ENCODE results near the gene KDM4B.
A peak's percentile ranks its signal among the peaks of the same experiment; 100 is the strongest.
"Not testable (repeated sequence)": the region's sequence is repeated elsewhere in the genome, so short reads cannot be mapped to it uniquely, and the experiment has no call there.

The KDM4B gene

DNA sequence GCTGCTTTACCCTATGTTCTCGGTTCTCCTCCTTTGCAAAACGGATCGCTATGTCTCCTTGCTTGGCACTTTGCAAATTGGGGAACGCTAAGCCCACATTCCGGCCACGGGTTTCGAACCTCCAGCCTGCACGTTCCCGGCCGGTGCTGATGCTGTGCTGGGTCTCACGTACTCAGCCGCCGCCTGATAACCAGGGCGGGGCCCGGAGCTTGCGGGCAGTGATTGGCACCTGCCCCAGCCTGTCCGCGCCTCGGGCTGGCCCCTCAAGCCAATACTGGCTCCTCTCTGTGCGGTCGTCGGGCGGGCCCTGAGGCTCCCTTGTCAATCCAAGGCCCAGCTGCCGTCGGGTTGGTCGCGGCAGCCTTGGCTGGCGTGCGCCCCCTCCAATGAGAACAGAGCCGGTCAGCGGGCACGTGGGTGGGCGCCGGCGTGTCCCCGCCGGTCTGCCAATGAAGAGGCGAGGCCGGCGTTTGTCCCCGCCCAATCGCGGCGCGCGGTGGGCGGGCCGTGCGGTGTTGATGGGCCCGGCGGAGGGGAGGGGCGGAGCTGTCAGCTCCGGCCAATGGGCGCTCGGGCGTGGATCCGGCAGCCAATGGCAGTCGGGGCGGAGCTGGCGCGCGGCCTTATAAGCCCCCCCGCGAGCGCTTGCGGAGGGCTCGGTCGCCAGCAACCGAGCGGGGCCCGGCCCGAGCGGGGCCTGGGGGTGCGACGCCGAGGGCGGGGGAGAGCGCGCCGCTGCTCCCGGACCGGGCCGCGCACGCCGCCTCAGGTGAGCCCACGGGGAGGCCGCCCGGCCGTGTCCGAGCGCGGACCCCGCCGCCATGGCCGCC is at the start of gene KDM4B:
KDM4B (plus strand) TSS at position 652 of the 830 bp plus-strand sequence. CDS start 63,778 bp downstream, outside the sequence.
- DNase-seq: peak; percentile 98

DNA sequence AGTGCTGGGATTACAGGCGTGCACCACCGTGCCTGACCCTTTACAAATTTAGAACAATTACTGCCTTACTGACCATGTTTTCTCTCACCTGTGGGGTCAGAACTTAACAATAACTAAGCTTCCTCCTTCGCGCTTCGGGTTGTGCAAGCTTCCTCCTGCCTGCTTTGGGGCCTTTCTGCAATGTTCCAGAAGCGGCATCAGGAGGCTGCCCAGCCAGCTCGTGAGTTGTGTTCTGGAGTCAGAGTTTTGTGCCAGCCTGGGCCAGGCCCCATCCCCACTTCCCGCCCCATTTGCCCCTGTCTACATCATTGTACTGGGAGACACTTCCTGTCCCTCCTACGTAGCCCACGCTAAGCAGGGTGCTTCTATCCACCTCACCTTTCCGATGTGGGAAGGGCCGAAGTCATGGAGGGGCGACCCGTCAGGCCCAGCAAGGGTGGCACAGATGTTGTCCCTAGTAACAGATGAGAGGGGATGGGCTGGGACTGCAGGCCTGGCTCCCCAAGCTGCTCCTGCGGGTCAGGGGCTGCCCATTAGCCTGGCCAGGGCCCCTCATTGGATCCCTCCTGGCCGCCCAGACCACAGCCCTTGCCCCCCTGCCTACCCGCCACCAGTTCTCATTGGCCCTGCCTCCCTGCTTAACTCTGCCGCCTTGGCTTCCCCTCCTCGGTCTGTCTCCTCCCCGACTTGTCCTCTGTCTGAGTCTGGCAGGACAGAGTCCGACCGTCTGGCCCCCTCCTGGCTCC is 46.2 kb upstream of the KDM4B start:
- no peak for DNase-seq

GRCh38 chr19:4923276-4923747 is 45.6 kb upstream of the KDM4B start:
- no peak for DNase-seq

DNA sequence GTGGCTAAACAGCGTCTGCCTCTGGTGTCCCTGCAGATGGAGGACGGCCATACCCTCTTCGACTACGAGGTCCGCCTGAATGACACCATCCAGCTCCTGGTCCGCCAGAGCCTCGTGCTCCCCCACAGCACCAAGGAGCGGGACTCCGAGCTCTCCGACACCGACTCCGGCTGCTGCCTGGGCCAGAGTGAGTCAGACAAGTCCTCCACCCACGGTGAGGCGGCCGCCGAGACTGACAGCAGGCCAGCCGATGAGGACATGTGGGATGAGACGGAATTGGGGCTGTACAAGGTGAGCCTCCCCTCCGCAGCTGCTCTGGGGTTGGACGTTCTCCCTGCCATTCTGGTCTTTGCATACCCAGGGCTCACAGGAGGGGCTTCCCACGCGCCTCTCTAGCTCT is 39.7 kb upstream of the KDM4B start:
- DNase-seq: no peak

DNA sequence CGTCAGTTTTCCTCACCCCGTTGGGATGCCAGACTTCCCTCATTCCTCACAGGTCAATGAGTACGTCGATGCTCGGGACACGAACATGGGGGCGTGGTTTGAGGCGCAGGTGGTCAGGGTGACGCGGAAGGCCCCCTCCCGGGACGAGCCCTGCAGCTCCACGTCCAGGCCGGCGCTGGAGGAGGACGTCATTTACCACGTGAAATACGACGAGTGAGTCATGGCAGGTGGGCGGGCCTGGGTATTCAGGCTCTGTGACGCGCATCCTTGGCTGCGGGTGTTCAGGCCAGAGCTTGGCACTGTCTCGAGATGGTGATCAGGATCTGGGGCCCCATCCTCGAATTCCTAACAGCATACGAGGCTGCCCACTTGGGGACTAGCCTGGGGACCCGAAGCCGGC is 38.2 kb upstream of the KDM4B start:
- no peak for DNase-seq

GRCh38 chr19:4932711-4933110 is 36.2 kb upstream of the KDM4B start:
- no peak for DNase-seq

DNA sequence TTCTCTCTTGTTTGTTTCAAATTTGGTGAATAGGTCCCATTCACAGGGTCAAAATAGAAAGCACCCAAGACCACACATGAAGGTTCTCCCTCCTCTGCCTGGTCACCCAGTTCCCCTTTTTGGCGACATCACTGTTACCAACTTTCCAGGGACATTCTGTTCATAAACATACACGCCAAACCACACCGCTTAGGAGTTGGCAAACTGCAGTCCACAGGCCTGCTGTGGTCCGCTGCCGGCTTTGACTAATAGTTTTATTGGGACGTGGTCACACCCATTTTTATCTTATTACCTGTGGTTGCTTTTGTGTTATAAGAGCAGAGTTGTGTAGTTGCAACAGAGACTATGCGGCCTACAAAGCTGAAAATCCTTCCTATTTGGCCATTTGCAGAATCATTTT is 35.4 kb upstream of the KDM4B start:
- no peak for DNase-seq

- no peak for DNase-seq
These were observed 33.5 kb upstream of the KDM4B start for GRCh38 chr19:4935444-4935843.

DNA sequence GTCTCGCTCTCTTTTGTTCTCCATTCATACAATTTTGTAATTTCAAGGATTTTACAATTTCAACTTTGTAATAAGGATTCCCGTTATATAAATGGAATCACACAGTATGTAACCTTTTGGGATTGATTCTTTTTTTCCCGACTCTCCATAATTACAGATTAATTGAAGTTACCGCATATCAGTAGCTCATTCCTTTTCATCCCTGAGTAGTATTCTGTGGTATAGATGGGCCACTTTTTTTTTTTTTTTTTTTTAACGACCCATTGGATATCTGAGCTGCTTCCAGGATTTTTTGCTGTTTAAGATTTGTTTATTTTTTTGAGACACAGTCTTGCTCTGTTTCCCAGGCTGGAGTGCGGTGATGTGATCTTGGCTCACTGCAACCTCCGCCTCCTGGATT is 31.9 kb upstream of the KDM4B start:
- DNase-seq: no peak

DNA sequence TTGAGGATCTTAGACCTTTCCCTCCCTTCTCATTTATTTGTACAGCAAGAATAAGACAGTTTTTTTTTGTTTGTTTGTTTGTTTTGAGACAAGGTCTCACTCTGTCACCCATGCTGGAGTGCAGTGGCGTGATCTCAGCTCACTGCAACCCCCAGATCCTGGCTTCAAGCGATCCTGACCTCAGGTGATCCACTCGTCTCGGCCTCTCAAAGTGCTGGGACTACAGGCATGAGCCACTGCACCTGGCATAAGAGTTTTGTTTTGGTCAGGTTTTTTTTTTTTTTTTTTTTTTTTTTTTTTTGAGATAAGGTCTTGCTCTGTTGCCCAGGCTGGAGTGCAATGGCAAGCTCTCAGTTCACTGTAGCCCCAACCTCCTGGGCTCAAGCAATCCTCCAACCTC is 30.5 kb upstream of the KDM4B start:
- DNase-seq: not testable (repeated sequence)

DNA sequence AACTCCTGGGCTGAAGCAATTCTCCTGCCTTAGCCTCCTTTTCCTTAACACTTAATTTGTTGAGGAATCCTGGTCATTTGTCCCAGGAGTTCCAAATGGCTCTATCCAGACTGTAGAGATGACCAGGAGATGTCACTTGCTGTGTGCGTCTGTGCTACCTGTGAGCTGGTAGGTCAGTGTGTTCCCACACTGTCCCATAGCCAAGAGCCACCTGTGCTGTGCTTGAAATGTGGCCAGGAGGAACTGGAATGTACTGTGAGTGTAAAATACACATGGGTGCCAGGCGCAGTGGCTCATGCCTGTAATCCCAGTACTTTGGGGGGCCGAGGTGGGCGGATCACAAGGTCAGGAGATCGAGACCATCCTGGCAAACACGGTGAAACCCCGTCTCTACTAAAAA is 29.4 kb upstream of the KDM4B start:
- DNase-seq: no peak

- not testable (repeated sequence) for DNase-seq
These were observed 27.2 kb upstream of the KDM4B start for GRCh38 chr19:4941638-4942169.

DNA sequence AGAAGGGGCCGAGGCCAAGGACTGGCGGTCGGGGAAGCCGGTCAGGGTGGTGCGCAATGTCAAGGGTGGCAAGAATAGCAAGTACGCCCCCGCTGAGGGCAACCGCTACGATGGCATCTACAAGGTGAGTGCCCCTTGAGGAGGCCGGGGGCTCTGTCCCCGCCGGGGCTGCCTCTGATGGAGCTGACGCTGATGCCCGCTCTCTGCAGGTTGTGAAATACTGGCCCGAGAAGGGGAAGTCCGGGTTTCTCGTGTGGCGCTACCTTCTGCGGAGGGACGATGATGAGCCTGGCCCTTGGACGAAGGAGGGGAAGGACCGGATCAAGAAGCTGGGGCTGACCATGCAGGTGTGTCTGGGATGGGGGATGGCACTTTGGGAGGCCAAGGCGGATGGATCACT is 18.3 kb upstream of the KDM4B start:
- DNase-seq: not testable (repeated sequence)

DNA sequence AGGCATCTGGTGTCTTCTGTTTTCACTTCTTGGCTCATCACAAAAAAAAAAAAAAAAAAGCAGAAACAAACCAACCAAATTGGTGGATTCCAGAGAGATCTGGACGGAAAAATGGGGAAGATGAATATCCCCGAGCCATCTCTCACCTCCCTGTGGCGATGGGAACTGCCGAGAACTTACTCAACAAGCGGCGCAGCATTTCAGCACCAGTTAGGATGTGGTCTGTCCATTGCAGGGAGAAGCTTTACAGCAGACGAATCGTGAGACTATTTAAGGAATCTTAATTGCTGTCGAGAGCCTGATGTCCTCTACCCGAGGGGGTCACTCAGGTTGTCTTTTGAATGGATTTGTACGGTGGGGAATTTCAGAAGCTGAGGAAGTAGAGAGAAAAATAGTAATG is 17.3 kb upstream of the KDM4B start:
- no peak for DNase-seq

DNA sequence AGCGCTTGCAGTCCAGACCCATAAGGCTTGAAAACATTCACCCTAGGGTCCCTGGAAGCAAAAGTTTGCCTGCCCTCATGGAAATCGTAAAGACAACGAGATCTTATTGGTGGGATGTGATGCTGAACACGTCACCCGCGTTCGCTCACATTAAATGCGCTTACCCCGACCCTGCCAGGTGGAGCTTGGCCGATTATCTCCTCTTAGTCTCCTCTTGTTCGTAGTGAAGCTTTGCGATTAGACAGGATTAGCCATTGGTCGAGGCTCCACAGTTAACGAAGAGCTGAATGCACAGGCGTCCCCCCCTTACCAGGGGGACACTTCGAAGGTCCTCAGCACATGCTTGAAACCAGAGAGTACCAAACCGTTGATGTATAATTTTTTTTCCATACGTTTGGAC is 16.0 kb upstream of the KDM4B start:
- DNase-seq: no peak

DNA sequence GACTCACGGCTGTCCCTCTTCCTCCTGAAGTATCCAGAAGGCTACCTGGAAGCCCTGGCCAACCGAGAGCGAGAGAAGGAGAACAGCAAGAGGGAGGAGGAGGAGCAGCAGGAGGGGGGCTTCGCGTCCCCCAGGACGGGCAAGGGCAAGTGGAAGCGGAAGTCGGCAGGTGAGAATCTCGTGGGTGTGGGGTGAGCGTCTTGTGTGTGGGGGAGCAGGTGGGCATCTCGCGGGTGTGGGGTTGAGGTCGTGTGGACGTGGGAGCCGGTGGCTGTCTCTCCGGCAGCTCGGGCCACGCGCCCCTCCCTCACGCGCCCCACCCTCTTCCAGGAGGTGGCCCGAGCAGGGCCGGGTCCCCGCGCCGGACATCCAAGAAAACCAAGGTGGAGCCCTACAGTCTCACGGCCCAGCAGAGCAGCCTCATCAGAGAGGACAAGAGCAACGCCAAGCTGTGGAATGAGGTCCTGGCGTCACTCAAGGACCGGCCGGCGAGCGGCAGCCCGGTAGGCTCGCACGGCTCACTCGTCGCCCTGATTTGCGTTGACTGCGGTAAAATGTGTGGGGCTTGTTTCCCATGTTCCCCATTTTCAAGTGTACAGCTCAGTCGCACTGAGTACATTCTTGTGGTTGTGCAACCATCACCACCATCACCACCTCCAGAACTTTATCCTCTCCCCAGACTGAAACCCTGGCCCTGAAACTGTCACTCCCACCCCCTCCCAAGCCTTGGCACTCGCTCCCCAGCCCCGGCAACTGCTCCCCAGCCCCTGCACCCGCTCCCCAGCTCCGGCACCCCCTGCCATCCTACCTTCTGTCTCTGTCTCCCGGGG is 14.4 kb upstream of the KDM4B start:
- not testable (repeated sequence) for DNase-seq

DNA sequence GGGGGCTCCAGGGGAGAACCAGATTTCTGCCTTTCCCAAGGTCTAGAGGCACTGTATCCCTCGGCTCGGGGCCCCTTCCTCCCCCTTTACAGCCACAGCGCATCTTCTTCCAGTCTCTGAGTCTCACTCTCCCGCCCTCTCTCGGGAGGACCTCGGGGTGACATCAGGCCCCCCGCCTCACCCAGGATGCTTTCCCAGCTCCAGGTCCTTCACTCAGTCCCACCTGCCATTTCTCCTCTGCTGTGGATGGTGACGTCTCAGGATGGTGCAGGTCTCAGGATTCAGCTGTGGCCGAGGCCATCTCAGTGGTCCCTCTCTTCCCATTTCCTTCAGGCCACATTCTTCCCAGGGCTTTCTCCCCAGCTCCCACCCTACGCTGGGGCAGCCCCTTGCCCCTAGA is 13.6 kb upstream of the KDM4B start:
- DNase-seq: no peak

DNA sequence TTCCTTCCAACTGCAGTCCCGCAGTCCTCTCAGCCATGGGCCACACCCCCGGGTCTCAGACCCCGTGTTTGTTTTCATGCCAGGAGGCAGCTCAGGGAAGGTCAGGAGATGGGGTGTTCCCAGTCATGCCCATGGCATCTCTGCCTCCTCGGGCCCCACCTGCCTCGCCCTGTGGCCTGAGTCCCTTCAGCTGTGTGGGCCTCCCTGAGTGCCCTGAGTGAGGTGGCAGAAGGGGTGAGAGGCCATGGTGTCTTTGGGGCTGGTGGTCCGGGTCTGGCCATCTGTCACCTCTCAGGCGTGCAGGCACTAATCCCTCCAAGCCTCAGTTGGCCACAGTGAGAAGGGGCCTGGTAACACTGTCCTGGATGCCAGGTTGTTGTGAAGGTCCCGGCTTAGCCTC is 10.9 kb upstream of the KDM4B start:
- no peak for DNase-seq

DNA sequence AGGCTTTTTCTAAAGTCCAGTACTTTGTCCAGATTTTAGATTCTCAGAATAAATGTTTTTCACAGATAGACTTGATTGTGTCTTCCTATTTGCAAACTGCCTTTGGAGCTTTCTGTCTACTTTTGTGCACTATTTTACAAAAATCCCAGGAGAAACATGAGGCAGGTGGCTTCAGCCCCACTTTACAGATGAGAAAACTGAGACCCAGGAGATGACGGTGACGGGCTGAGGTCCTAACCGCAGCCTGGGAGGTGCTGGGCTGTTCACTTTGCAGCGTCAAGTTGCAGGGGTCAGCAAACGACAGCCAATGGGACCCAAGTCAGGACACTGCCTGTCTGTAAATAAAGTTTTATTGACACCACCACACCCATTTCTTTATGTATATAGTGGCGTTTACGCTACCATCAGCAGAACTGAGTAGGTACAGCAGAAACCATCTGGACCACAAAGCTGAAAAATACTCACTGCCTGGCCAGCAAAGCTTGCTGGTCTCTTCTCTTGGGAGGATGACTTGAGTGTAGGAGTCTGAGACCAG is 6.8 kb upstream of the KDM4B start:
- no peak for DNase-seq

- no peak for DNase-seq
These were observed 3.9 kb upstream of the KDM4B start for GRCh38 chr19:4965061-4965460.

DNA sequence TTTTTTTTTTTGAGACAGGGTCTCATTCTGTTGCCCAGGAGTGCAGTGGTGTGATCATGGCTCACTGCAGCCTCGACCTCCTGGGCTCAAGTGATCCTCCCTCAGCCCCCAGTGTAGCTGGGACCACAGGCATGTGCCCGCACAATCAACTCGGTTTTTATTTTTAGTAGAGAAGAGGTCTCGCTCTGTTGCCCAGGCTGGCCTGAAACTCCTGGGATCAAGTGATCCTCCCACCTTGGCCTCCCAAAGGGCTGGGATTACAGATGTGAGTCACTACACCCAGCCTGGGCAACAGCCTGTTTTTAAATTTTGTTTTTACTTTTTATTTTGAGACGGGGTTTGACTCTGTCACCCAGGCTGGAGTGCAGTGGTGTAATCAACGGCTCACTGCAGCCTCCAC is 2.3 kb upstream of the KDM4B start:
- DNase-seq: no peak

- DNase-seq: no peak
These were observed 1.0 kb upstream of the KDM4B start for GRCh38 chr19:4967738-4968461.

All from NCI-H1092 treated with DMSO at 0.1 percent for 48 hours (cell line).